Omental fat pad (tissue), 4 donors: ENCODE data around the gene PYROXD2. TPM values are rescaled to one million over a fixed set of nuclear protein-coding genes. Genes with fewer than 3 reads are reported as not detected.

Source experiments
- ATAC-seq: fragments of 150-250 bp; one replicate; pipeline ENCODE4 v1.9.1; 2016; ENCODE audit warnings: mild to moderate bottlenecking, moderate library complexity; ENCODE audit not compliant: low FRiP score
- DNase-seq: peaks from one replicate; pipeline ENCODE4 v3.0.0-alpha.2; 2019; ENCODE audit warnings: low spot score
- CTCF ChIP-seq, 3 donors: fragments of 450-650 bp; IDR thresholded peaks; one replicate each; pipeline ENCODE4 v1.5.1; 2016 to 2017; ENCODE audit warnings: antibody characterized with exemption in 3 of 3, mild to moderate bottlenecking in 3 of 3, moderate library complexity in 2 of 3
- total RNA-seq, 4 donors: library from RNA; depleted of rRNA; stranded (reverse); fragments of >200 nt; gene quantifications; one replicate each; pipeline ENCODE4 v1.1.0, GENCODE V29; 2016

Gene PYROXD2
- total RNA-seq, 4 donors from 2014 or later = 8.5 to 10.4 (median 9.2) TPM

- TF ChIP-seq CTCF (IDR thresholded peaks at IDR 0.05) = no peak
- ATAC-seq (no peak), DNase-seq (no peak)
Measured at GRCh38 chr10:98435178-98435577, 20.2 kb upstream of the PYROXD2 start.

GRCh38 chr10:98433881-98434732 is 19.1 kb upstream of the PYROXD2 start:
- no peak for ATAC-seq
- DNase-seq = no peak
- TF ChIP-seq CTCF (IDR thresholded peaks at IDR 0.05) = no peak

- ATAC-seq = no peak
- DNase-seq = no peak
- no peak for TF ChIP-seq CTCF (IDR thresholded peaks at IDR 0.05)
Measured at GRCh38 chr10:98433371-98433770, 18.4 kb upstream of the PYROXD2 start.

- no peak for ATAC-seq
- TF ChIP-seq CTCF (IDR thresholded peaks at IDR 0.05) = no peak
- DNase-seq = no peak
Measured at GRCh38 chr10:98432330-98432729, 17.3 kb upstream of the PYROXD2 start.

GRCh38 chr10:98431016-98431415 is 16.0 kb upstream of the PYROXD2 start:
- TF ChIP-seq CTCF (IDR thresholded peaks at IDR 0.05) = no peak
- ATAC-seq (no peak), DNase-seq (no peak)

- ATAC-seq = no peak
- TF ChIP-seq CTCF (IDR thresholded peaks at IDR 0.05) = no peak
- no peak for DNase-seq
Measured at GRCh38 chr10:98430427-98430826, 15.4 kb upstream of the PYROXD2 start.
